CD4-positive, alpha-beta T cell treated with Interleukin-10 for 1 hour (primary cell): ENCODE results near the gene STK39.
"Not testable (repeated sequence)": the region's sequence is repeated elsewhere in the genome, so short reads cannot be mapped to it uniquely, and the experiment has no call there.

Source experiments
- DNase-seq: peaks from one replicate; pipeline ENCODE4 v3.0.0-alpha.2; 2020

The STK39 gene

DNA sequence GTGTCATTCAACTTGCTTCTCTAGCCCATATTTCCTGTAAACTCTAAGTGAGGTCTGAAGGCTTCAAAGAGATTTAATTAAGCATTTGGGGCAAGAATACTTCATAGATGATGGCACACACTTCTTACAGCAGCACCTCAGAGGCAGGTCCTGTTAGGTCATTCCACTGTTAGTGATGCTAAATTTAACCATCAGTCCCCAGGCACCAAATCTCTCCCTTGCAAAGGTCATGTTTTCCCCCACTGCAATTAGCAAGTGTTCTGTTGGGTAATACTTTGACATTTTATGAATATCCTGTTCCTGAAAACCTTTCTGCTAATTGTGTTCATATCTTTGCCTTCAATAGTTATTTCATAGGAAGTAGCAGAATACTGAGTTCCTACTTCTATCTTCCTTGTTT, 117.0 kb downstream of the STK39 start:
- DNase-seq: no peak

DNA sequence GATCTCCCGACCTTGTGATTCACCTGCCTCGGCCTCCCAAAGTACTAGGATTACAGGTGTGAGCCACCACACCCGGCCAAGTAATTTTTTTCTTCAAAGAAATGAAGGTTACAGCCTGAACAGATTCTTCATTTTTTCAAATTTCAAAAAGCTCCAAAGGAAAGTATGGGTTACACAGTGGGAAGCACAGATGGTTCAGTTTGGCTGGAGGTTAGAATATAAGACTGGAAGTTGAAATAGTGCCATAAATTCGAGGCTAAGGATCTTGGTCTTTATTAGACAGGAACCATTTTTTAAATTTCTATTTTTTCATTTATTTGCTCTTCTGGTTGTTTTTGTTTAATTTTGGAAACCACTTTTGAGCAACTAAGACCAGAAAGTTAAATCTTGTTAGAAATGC, 120.0 kb downstream of the STK39 start:
- DNase-seq: no peak

DNA sequence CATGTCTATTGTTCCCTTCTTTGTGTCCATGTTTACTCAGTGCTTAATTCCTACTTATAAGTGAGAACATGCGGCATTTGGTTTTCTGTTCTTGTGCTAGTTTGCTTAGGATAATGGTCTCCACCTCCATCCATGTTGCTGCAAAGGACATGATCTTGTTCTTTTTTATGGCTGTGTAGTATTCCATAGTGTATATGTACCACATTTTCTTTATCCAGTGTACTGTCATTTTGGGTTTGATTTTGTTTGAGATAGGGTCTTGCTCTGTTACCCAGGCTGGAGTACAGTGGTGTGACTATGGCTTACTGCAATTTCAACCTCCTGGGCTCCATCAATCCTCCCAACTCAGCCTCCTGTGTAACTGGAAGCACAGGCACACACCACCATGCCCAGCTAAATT, 125.2 kb downstream of the STK39 start:
- DNase-seq: not testable (repeated sequence)

DNA sequence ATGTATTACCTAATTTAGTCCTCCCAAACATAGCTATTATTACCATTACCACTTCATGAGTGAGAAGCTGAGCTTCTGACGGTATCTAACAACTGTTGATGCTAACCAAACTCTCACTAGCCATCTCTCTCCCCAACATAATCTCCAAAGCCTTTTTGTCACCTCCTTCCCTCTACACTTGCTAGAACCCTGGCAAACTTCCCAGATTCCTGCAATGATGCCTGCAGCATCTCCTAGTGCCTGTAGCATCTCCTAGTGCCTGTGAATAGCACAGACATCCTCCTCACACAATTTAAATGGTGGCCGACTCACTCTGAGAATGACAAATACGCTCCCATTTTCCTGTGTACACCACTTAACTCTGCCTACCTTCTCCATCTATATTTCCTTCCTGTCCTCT, 126.7 kb downstream of the STK39 start:
- DNase-seq: no peak

DNA sequence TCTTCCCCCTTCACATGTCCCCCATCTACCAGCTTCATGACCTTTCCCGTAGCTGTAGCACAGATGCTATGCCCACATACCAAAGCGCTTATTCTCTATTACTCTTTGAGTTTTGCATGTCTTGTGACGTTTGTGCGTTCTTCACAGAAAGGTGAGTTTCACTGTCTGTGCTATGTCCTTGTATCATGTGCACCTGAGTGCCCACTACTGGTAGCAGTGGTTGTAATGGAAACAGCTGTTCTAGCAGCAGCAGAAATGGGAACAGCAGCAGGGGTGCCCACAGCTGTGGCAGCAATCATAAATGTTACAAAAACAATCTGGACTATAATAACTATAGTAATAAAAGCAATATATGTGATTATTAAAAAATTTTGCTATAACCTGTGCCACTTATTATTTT, 127.1 kb downstream of the STK39 start:
- DNase-seq: no peak

DNA sequence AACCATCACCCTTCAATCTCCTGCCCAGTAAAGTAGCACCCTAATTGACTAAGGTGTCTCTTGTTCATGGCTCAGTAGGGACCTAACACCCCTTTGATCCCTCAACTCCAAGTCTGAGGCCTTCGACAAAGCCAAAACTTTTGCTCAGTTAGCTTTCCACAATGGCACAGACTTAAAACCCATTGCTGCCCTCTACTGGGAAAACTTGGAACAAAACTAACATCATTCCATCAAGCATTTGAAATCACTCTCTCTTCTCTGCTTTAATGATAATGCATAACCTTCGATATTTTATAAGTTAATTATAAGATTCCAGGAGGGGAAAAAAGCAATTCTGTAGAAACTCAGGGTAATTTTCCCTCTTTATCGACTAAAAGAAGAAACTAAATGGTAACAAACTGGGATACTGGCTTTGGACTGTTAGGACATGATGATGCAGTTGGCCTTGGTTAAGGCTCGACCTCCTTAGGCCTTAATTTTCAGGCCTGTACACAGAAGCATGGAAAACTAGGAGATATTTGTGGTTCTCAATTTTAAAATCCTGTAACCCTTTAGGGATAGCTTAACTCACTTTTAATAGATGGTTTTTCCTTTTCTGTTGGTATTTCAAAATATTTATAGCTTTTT, 127.8 kb downstream of the STK39 start:
- DNase-seq: peak; percentile 48

DNA sequence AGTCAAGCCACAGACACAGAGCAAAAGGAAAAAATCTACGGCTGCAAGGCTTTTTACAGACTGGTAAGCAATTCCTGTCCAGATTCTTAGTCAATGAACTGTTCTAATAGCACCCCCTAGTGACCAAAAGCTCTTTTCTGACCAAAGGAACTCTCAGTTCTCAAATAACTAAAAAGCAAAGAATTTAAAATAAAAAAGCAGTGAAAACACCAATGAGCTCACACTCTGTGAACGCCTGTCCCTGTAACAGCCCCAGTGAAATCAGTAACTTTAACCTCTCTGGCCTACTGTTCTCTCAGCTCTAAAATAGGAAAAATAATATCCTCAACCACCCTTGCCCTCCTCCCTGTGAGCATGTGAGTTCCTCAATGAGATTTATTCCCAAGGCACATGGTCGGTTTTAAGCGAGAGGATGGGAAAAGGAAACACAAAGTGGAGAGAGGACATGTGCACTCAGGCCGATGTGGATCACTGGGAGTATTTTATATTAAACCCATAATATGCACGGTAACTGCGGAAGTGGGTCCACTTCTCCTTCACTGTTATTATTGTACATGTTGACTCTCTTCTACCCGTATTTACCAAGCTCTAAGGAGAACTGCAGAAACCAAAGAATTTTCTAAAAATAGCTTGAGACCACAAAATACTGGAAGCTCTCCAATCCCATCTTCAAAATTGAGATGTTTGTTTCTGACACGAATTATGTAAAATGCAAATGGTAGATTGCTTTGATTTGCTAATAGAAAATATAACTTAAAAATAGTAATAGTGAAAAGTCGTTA, 128.5 kb downstream of the STK39 start:
- peak; percentile 62 for DNase-seq

DNA sequence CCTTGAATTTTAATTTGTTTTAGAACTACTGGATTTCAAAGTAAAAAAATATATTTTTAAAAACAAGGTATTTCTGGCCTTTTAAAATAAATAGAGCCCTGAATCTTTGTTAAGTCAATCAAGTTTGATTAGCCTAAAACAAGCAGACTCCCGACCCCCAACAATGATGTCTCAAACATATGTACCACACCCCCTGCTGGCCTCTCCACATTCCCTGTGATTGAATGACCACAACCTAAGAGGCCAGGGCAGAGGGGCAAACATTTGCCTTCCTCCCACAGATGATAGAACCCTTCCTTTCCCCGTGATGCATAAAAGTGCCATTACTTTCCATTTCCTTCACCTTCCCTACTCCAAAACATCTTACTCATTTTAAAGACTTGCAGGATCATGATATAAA, 130.9 kb downstream of the STK39 start:
- no peak for DNase-seq

DNA sequence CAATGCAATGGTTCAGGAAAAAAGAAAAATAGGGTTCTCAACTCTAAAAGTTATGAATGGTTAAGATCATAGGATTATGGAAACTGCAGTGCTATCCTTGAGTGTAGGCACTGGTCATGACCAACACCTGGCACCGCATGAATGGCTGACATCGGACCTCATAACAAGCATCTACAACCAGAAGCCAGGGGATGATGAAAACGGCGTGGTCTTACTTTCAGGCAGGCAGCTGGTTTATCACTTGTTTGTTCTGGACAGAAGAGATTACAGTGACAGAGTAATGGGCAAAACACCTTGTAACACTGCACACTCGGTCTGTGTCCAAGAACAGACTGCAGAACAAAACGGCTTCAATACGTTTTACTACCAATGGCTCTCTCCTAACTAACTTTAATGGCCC, 132.8 kb downstream of the STK39 start:
- no peak for DNase-seq

DNA sequence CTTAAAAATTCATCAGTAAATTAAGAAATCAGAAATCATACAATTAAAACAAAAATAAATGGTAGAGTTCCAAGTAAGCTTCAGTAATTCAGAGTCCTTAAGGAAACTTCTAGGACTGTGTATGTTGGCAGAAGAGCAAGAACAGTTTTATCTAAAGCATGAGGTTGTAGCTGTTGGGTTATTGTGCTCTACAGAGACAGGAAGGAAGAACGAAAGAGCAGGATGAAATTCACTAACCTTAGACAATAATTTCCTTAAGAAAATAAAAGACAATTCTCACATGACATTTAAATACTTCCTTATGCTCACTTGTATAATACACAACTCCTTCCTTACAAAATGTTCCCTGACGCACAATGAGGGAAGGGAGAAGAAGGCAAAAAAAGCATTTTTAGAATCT, 133.4 kb downstream of the STK39 start:
- DNase-seq: no peak

DNA sequence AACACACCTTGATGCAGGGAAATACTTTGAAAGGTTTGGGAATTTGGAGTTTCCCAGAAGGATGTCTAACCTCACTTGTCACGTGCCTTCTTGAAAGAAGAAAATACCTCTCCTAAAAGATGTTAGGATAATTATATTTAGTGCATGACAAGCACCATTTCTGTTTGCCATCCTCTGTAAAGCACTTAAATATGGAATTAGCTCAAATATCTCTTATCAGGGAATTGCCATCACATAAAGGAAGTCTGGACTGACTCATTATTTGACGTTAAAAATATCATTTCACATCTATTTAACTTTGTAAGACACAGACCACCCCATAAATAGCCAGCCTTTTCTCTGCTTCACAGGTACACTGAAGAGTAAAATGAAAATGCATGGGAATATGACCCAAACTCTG, 140.1 kb downstream of the STK39 start:
- no peak for DNase-seq

DNA sequence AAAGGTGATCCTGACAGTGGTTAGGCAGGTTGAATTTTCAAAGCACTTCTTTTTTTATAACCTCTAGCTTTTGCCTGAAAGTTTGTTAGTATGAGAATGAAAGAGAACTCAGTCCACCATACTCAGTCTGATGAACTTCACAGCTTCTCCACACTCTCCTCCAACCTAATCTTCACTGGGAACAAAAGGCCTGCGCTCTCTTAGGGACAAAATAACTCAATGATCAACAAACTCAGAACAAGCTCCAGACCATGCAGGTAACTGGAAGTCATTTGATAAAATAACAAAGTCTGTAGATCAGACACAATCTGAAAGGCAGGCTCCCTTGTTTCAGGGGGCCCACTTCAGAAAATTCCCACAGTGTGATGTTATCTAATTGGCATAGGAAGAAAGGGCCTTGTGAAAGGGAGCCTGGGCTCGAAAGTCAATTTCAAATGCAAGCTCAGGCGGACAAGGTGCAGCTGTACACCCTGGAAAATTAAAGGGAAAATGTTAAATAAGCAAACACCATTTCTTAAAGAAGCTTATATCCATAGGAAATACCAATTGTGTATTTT, 142.2 kb downstream of the STK39 start:
- DNase-seq: no peak

DNA sequence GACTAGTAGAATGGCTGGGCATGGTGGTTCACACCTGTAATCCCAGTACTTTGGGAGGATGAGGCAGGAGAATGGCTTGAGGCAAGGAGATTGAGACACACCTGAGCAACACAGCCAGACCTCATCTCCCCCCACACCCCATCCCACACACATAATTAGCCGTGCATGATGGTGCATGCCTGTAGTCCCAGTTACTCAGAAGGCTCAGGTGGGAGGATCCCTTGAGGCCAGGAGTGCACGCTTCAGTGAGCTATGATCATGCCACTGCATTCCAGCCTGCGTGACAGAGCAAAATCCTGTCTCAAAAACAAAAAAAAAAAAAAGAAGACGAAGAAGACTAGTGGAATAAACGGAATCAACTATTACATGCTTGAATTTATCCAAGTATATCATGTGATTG, 150.0 kb downstream of the STK39 start:
- no peak for DNase-seq

DNA sequence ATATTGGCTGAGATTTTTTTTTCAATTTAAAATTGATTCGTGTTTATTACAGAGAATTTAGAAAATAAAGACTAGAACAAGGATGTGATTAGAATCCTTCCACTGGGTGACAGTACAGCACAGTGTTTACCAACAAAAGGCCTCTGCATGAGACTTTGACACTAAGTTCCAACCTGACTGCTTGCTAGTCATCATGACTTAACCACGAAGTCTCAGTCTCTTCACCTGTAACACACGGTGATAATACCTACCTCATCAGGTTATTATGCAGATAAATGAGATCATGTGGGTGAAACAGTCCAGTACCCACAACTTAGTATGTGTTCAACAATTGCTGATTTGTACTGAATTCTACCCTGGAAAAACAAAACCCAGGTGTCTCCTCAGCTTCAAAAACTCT, 151.2 kb downstream of the STK39 start:
- DNase-seq: no peak

DNA sequence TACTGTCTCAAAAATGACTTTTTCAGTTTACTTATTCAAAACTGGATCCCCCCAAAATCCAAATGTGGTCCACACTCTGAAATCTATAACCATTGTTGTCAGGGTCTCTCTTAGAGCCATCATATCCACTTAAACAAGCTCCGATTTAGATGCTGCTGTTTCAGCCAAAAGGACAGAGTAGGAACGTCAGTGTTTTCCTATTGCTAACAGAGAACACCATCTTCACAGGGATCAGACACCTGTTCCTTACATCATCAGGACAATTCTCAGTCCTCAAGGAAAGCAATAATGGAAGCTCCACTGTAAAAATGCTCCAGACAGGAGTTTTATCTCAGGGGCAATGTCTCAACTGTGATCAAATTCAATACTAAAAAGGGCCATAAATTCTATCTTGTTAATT, 155.4 kb downstream of the STK39 start:
- DNase-seq: no peak

DNA sequence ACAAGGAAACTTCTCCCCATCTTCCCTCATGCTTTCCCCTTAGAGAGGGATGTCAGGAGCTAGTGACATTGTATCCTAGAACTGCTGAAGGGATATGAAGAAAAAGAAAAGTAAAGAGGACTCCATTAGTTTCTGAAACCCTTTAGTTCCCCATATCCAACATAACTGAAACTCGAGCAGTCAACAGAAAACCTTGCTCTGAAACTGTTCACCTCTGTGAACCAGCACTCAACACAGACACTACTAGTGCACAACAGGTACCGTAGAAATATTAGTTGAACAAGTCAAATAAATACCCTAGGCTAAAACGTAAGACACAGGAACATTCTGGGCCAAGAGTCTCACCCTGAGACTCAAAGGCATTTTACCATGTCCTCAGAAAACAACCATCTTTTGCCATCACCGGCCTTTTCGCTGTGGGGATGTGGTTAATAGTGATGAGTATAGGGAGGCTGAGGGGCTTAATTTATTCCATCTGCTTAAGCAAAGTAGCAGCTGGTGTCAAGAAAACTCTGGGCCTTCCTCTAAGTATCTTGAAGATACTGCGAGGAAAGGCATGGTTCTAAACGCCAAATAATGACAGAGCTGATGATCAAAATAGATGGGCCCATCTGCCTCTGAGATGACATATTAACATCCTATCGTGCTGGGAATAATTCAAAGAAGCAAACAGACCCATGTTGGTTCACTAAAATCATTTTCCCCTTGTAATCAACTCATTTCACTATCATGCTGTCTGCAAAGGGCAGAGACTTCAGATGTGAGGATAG, 156.8 kb downstream of the STK39 start:
- DNase-seq: no peak

DNA sequence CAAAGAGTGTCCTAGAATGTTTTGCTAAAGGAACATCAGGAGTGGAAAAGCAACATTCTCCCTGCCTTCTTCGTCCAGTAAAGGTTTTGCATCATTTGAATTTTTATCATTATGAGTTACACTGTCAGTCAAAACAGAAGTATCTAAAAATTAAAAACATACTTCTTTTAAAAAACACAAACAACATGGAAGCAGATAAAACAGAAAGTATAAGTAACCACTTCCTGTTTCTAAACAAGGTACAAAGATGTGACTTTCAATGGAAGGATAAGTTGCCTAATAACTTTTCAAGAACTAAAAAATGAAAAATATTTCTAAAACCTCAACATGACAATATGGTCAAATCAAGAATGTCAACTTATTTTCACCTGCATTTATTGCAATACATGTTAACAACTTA, 158.2 kb downstream of the STK39 start:
- no peak for DNase-seq

DNA sequence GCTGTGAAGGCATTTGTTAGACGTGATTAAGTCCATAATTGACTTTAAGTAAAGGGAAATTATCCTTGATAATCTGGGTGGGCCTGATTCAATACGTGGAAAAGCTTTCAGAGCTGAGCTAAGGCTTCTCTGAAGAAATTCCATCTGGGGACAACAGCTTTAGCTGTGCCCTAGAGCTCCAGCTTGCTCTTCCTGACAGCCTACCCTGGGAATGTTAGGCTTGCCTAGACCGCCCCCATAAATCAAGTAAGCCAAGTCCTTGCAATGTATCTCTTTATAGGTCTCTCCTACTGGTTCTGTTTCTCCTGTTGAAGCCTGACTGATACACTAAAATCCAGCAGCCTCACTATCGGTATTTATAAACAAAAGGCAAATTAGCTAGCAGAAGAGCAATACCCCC, 160.0 kb downstream of the STK39 start:
- no peak for DNase-seq

DNA sequence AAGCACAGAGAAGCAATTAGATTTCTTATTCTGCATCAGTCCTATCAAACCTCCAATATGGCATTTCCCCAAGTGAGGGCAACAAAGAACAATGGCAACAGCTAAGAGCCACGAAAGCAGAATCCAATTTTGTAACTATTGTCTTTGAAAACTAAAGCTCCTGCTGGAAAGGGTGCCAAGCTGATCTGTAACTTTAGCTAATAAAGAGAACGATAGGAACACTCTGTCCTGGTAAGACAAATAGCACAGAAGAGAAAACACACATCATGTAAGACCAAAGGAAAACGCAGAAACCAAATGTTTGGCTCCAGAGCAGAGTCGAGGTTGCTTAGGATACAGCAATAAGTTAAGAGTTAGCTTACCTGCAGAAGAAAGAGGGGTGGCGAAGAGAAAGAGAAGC, 160.5 kb downstream of the STK39 start:
- DNase-seq: no peak

DNA sequence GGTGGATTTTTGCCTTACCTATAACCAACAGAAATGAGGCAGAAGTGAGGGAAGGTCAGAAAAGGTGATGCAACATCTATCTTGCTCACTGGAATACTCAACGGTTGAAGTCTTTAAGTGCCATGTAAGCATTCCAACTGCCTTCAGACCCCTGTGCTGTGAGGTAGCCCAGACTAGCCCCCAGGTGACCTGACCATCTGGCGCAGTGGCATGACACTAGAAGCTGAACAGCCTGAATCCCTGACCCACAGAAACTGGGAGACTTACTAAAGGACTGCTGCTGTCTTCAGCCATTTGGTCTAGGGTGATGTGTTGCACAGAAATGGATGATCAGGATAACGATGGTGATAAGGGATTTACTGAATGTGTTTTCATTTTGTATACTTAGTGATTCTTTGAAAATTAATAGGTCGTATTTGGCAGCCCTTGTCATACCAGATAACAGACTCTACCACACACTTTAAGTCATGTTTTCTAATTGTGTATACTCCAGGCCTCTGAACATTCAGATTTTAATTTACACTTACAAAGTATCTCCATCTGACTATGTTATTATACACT, 161.5 kb downstream of the STK39 start:
- no peak for DNase-seq

DNA sequence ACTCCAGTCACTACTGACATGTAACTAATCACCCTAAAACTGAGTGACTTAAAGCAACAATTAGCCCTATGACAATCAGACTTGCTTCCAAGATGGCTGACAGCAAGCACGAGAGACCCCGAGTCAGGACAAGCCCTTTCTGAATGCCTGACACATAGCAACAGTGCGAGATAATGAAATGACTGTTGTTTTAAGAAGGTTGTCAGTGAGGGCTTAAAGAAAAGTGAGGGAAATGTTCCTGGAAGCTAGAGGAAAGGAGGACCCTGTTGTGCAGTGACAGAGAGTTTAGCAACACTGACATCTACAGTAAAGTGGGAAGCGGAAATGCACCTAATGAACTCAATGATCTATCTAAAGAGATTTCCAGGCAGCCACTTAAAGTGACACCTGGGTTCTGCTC, 163.1 kb downstream of the STK39 start:
- DNase-seq: no peak

DNA sequence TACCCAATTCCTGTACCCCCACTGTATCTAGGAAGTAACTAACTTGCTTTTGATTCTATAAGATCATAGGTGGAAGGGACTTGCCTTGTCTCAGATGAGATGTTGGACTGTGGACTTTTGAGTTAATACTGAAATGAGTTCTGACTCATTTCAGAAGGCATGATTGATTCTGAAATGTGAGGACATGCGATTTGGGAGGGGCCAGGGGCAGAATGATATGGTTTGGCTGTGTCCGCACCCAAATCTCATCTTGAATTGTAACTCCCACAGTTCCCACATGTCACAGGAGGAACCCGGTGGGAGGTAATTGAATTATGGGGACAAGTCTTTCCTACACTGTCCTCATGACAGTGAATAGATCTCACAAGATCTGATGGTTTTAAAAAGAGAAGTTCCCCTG, 165.9 kb downstream of the STK39 start:
- not testable (repeated sequence) for DNase-seq

DNA sequence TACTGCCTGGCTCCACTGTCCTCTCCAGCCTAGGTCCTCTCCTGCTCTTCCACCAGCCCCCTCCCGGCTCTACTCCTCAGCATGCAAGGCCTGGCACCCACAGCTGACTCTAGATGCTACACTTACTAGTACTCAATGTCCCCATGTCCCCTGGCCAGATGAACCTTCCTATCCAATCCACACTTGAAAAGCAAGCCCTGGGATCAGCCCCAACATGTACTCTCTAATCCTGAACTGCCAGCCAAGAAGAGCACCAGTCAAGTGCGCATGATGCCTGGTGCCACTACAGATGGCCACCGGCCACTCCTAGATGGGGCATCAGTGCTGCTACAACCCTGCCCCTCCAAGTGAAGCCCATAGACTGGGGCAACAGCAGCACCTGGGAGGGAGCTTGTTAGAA, 168.2 kb downstream of the STK39 start:
- no peak for DNase-seq

DNA sequence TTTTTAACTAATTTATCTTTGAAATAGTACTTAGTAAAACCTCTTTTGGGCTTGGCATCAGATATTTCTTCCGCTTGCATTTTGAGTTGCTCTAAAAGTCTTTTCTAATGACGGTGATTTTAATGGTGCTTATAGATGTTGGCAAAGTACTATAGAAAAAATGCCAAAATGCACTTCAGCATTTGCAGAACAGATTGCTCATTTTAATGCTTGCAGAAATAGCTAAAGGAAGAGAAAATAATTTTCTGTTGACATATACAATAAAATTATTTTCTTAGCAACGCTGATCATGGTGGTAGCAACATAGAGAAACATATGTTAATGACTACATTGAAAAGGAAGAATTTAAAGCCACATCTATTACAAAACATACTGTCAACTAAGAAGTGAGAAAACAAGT, 170.7 kb downstream of the STK39 start:
- no peak for DNase-seq
